Measurements from ENCODE around the gene ZSWIM3. TPM values are rescaled to one million over a fixed set of nuclear protein-coding genes. Genes with fewer than 3 reads are reported as not detected.

The ZSWIM3 gene
- total and polyA plus RNA-seq, 2 donors (not counting 3 experiments of a cell fraction or from before 2014, with no cell fraction given): 3.8 to 4.4 TPM

DNA sequence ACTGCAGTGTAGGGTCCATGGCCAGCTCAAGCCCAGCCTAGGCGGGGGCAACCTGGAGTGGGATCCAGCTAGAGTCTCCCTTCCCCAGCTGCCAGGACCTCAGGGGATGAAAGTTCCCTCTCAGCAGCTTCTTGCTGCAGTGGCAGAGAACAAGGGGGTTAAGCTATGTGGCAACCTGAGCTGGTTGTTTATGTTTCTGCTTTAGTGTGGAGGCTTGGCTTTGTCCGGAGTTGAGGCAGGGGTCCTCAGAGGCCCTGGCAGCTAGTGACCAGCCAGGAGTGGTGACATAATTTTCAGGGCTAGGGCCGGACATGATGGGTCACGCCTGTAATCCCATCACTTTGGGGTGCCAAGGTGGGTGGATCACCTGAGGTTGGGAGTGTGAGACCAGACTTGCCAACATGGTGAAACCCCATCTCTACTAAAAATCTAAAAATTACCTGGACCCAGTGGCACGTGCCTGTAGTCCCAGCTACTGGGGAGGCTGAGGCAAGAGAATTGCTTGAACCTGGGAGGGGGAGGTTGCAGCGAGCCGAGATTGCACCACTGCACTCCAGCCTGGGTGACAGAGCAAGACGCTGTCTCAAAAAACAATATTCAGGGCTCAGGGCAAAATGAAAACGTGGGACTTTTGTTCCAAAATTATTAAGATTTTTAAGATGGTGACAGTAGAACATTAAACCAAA is 68.5 kb downstream of the ZSWIM3 start:
- no TSS peak for BruUV-seq (replicated peaks)
- no peak for TF ChIP-seq POLR2AphosphoS5 (IDR thresholded peaks at IDR 0.05; ENCODE audit: insufficient read depth, low read depth, low read length)
- no peak for TF ChIP-seq FOS (IDR thresholded peaks at IDR 0.05; ENCODE audit: borderline replicate concordance, insufficient read depth, low read length)
- no peak for TF ChIP-seq POLR2A (IDR thresholded peaks at IDR 0.05; ENCODE audit: low read depth, low read length)
- no peak for TF ChIP-seq CTCF (IDR thresholded peaks at IDR 0.05; ENCODE audit: extremely low read depth in 1 of 2, insufficient read depth in 1 of 2, low read depth in 1 of 2, low read length in 2 of 2)
- TF ChIP-seq GATA2 (IDR thresholded peaks at IDR 0.05; ENCODE audit: insufficient read depth, insufficient read length, low read depth, low read length): no peak
- TF ChIP-seq JUN (IDR thresholded peaks at IDR 0.05; ENCODE audit: borderline replicate concordance, insufficient read depth, insufficient read length, low read depth): no peak
- no peak for TF ChIP-seq EZH2 (IDR thresholded peaks at IDR 0.05; ENCODE audit: borderline replicate concordance, low read depth, low read length, severe bottlenecking)
- H3K36me3 ChIP-seq (ENCODE audit: control insufficient read depth in 2 of 2, extremely low read depth in 1 of 2, insufficient read depth in 2 of 2, low read length in 2 of 2): no peaks in the 10 kb centered on the region
- no peak for DNase-seq (ENCODE audit: low read depth, low spot score)
- H3K9me1 ChIP-seq (replicated peaks; ENCODE audit: control insufficient read depth, extremely low read depth, insufficient read depth, low read length): no peaks in the 10 kb centered on the region
- ChIA-PET CTCF (interaction anchor here (1.0 kb wide), 1 partner anchor 34 kb away, joined by 3 read pairs; no protein-coding TSS in a partner anchor), POLR2A (interaction anchor here (2.8 kb wide), 1 partner anchor 8 kb away, joined by 20 read pairs; the partner anchor contains the start of gene PCIF1)
- no peaks in the 10 kb centered on the region for H3K9me3 ChIP-seq (replicated peaks; ENCODE audit: control insufficient read depth, insufficient read depth, low read length)
- no peak overlapping the region for H3K4me3 ChIP-seq (replicated peaks in 1 of 3; ENCODE audit: insufficient read depth in 1 of 3, low read depth in 1 of 3, low read length in 3 of 3)
- H3K27ac ChIP-seq (ENCODE audit: insufficient read depth, low read depth, low read length): no peak overlapping the region
- dilution Hi-C loops (cut with MboI; ENCODE audit: extremely low pct_ligation_motif_present, low sequenced_read_pairs) (no loop called here), intact Hi-C loops (cut with micrococcal nuclease) (no loop called here)
- peaks cover 6% of the 10 kb centered on the region for H3K4me1 ChIP-seq (ENCODE audit: control insufficient read depth, extremely low read depth, insufficient read depth, low read length)
- H3K27me3 ChIP-seq (ENCODE audit: control insufficient read depth in 2 of 2, insufficient read depth in 2 of 2, low read length in 2 of 2): no peaks in the 10 kb centered on the region
- H3K4me2 ChIP-seq (ENCODE audit: insufficient read depth, low read length): no peak overlapping the region
- no peaks in the 10 kb centered on the region for H3K79me2 ChIP-seq (ENCODE audit: control insufficient read depth, insufficient read depth, low read length)
- H2AFZ ChIP-seq (ENCODE audit: low read depth, low read length): no peak overlapping the region
- FAIRE-seq: peak; percentile 24
- H4K20me1 ChIP-seq (replicated peaks; ENCODE audit: control insufficient read depth, extremely low read depth, insufficient read depth, low read length): no peaks in the 10 kb centered on the region
- no peak overlapping the region for H3K9ac ChIP-seq (replicated peaks; ENCODE audit: extremely low read depth, insufficient read depth, low read length)
